ENCODE data around the gene NUDT8. TPM values are rescaled to one million over a fixed set of nuclear protein-coding genes. Genes with fewer than 3 reads are reported as not detected.
A peak's percentile ranks its signal among the peaks of the same experiment; 100 is the strongest.
"Not testable (repeated sequence)": the region's sequence is repeated elsewhere in the genome, so short reads cannot be mapped to it uniquely, and the experiment has no call there.

NUDT8 gene
- total and polyA plus RNA-seq, 3 experiments from 2014 or later, result 3.5 to 27.9 (median 26.2) TPM

DNA sequence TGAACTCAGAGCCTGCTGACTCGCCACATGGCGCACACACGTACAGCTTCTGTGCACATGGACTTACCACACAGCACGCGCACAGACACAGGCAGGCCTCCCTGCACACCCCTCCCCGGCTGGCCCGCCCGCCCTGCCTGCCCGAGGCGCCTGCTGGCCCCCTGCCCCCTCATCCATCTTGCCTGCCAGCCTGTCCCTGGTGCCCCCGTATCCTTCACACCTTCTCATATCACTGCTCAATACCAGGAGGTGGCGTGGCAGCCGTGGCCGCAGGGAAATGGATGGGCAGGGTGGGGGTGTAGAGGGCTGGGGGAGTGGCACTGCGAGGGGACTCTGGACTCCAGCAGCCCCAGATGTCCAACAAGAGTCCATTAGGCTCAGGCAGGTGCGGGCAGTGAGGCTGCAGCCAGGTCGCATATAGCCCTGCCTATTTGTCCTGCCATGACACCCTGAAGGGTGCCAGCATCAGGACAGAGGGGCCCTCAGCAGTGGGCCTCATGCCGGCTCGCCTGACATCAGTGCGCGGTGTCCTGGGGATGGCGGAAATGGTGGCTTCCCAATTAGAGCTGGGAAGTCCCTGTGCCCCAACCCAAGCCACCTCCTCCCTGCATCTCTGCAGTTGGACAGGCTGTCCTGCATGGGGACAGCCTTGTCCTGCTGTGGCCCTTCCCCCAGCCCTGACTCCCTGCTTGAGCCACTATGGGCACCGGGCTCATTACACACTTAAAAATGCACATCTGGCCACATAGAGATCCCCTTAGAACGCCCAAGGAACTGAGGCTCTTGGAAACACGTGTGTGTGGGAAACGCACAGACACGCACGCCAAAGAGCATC lies 11.8 kb upstream of the NUDT8 start:
- Histone ChIP-seq H3K27me3 (ENCODE audit: insufficient read depth, low read length, poor library complexity, severe bottlenecking) (no peaks in the 10 kb centered on the region), H3K36me3 (ENCODE audit: insufficient read depth, low read length) (no peaks in the 10 kb centered on the region), H3K27ac (ENCODE audit: low read depth, low read length) (no peak overlapping the region), H3K4me3 (ENCODE audit: low read length) (no peak overlapping the region), H3K9me3 (ENCODE audit: low read length) (no peaks in the 10 kb centered on the region), H3K4me1 (ENCODE audit: insufficient read depth, low read length) (peaks cover 7% of the 10 kb centered on the region)
- Mint-ChIP-seq H3K9me3 (no peaks in the 10 kb centered on the region), H3K4me1 (peaks cover 6 to 15% (median 6%) of the 10 kb centered on the region in 3 donors), H3K27me3 (no peaks in the 10 kb centered on the region), H3K36me3 (no peaks in the 10 kb centered on the region), H3K4me3 (no peak overlapping the region), H3K27ac (no peak overlapping the region)
- DNase-seq, result no peak
- ChIA-PET POLR2A (no interaction called here), CTCF (no interaction called here)

GRCh38 chr11:67640758-67641337 lies 11.1 kb upstream of the NUDT8 start:
- peaks cover 0 to 8% (median 0%) of the 10 kb centered on the region in 3 donors for H3K4me1 Mint-ChIP-seq
- no peak overlapping the region for H3K4me3 Mint-ChIP-seq
- DNase-seq, result no peak
- ChIA-PET POLR2A (interaction anchor here (0.7 kb wide), 1 partner anchor 798 kb away, joined by 3 read pairs; the partner anchor contains the start of gene RCE1), CTCF (interaction anchor here (2.5 kb wide), 2 partner anchors 10 to 19 kb away, joined by 6 to 11 read pairs; partner anchors contain the start of gene NUDT8)
- H3K27ac ChIP-seq (ENCODE audit: low read depth, low read length), result no peak overlapping the region
- H3K4me3 ChIP-seq (ENCODE audit: low read length), result no peak overlapping the region
- H3K9me3 ChIP-seq (ENCODE audit: low read length), result no peaks in the 10 kb centered on the region
- H3K36me3 ChIP-seq (ENCODE audit: insufficient read depth, low read length), result no peaks in the 10 kb centered on the region
- H3K9me3 Mint-ChIP-seq, result no peaks in the 10 kb centered on the region
- no peaks in the 10 kb centered on the region for H3K27me3 Mint-ChIP-seq
- H3K27me3 ChIP-seq (ENCODE audit: insufficient read depth, low read length, poor library complexity, severe bottlenecking), result no peaks in the 10 kb centered on the region
- H3K27ac Mint-ChIP-seq, result peak overlapping the region in 1 of 8 donors; percentile 82
- H3K4me1 ChIP-seq (ENCODE audit: insufficient read depth, low read length), result peaks cover under 1% of the 10 kb centered on the region
- no peaks in the 10 kb centered on the region for H3K36me3 Mint-ChIP-seq

- Mint-ChIP-seq H3K27me3 (no peaks in the 10 kb centered on the region), H3K4me3 (no peak overlapping the region), H3K36me3 (no peaks in the 10 kb centered on the region), H3K27ac (peak overlapping the region in 1 of 8 donors; percentile 82), H3K9me3 (no peaks in the 10 kb centered on the region), H3K4me1 (peaks cover 0 to 6% (median 0%) of the 10 kb centered on the region in 3 donors)
- no peaks in the 10 kb centered on the region for H3K9me3 ChIP-seq (ENCODE audit: low read length)
- ChIA-PET CTCF (interaction anchor here (1.5 to 2.5 kb wide), 3 partner anchors 8 to 19 kb away, joined by 6 to 11 read pairs (median 6); partner anchors contain the start of gene NUDT8), POLR2A (interaction anchor here (0.7 kb wide), 1 partner anchor 797 kb away, joined by 3 read pairs; the partner anchor contains the start of gene RCE1)
- H3K4me1 ChIP-seq (ENCODE audit: insufficient read depth, low read length), result no peaks in the 10 kb centered on the region
- no peak overlapping the region for H3K4me3 ChIP-seq (ENCODE audit: low read length)
- H3K36me3 ChIP-seq (ENCODE audit: insufficient read depth, low read length), result no peaks in the 10 kb centered on the region
- DNase-seq, result peak; percentile 29 to 72 (median 46)
- H3K27ac ChIP-seq (ENCODE audit: low read depth, low read length), result no peak overlapping the region
- H3K27me3 ChIP-seq (ENCODE audit: insufficient read depth, low read length, poor library complexity, severe bottlenecking), result no peaks in the 10 kb centered on the region
These were observed 10.5 kb upstream of the NUDT8 start for GRCh38 chr11:67640021-67640757.

- Histone ChIP-seq H3K4me1 (ENCODE audit: insufficient read depth, low read length) (no peaks in the 10 kb centered on the region), H3K27me3 (ENCODE audit: insufficient read depth, low read length, poor library complexity, severe bottlenecking) (no peaks in the 10 kb centered on the region), H3K9me3 (ENCODE audit: low read length) (no peaks in the 10 kb centered on the region), H3K27ac (ENCODE audit: low read depth, low read length) (no peak within 1 kb of the TSS), H3K4me3 (ENCODE audit: low read length) (no peak within 1 kb of the TSS), H3K36me3 (ENCODE audit: insufficient read depth, low read length) (no peaks in the 10 kb centered on the region)
- Mint-ChIP-seq H3K36me3 (no peaks in the 10 kb centered on the region), H3K4me1 (peaks cover 0 to 6% (median 0%) of the 10 kb centered on the region in 3 donors), H3K4me3 (no peak within 1 kb of the TSS), H3K9me3 (no peaks in the 10 kb centered on the region), H3K27me3 (no peaks in the 10 kb centered on the region), H3K27ac (peak within 1 kb of the TSS in 1 of 8 donors; percentile 82)
- ChIA-PET POLR2A (no interaction called here), CTCF (interaction anchor here (1.5 to 2.5 kb wide), 3 partner anchors 9 to 20 kb away, joined by 6 to 11 read pairs (median 6); partner anchors contain the start of gene NUDT8)
- no peak for DNase-seq
These were observed 9.7 kb upstream of the NUDT8 start, which contains the start of gene TBX10 for GRCh38 chr11:67639438-67639859. TSS of gene TBX10 (minus strand) at chr11:67639763. CDS start at chr11:67639472, 291 bp downstream.

DNA sequence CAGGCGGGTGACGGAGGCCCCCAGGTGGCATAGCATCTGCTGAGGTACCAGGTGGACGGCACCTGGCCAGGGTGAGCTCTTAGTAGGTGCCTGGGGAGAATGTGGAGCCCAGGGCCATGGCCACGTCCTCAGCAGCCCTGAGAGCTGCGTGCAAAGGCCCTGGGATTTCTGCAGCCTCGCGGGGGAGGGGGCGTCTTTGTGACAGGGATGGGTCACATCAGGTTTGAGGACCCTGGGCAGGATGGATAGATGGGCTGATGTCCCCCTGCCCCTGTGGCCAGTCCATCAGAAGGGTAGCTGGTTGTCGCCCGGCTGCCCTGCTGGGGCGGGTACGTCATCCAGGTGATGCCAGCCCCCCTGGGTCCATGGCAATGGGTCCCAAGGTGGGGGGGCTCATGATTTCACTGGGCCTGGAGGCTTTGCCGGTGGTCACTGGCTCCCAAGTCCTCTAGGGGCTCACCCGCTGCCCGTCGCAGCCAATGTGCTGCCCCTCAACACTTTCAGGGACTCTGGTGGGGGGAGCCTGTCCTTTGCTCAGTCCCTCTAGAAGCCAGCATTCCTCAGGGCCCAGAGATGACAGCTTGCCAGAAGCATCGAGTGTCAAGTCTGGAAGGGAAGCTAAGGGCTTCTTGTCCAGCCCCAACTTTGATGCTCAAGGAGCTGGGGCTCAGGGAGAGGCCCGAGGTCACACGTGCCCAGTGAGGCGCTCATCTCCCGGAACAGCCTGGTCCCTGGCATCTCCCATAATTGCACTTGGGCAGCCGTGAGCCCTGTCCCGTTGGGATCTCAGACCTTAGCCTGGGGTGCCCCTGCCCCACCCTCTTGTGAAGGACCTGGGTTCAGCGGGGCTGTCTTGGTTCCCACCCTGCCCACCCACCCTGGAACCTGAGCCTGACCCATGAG lies 9.0 kb upstream of the NUDT8 start:
- POLR2A ChIA-PET, result no interaction called here
- no peaks in the 10 kb centered on the region for H3K27me3 Mint-ChIP-seq

GRCh38 chr11:67637441-67637840 lies 7.7 kb upstream of the NUDT8 start:
- H3K4me1 ChIP-seq (ENCODE audit: insufficient read depth, low read length); H3K4me3 ChIP-seq (ENCODE audit: low read length); H3K27me3 ChIP-seq (ENCODE audit: insufficient read depth, low read length, poor library complexity, severe bottlenecking); H3K36me3 Mint-ChIP-seq; H3K27ac ChIP-seq (ENCODE audit: low read depth, low read length); DNase-seq; H3K4me3 Mint-ChIP-seq; H3K4me1 Mint-ChIP-seq; POLR2A ChIA-PET; H3K27me3 Mint-ChIP-seq; H3K9me3 Mint-ChIP-seq; H3K36me3 ChIP-seq (ENCODE audit: insufficient read depth, low read length); H3K9me3 ChIP-seq (ENCODE audit: low read length); H3K27ac Mint-ChIP-seq: not testable (repeated sequence)
- CTCF ChIA-PET, result interaction anchor here (1.3 to 1.5 kb wide), 2 partner anchors 9 to 20 kb away, joined by 3 read pairs; no protein-coding TSS in a partner anchor

More for the DNA sequence above, 9.0 kb upstream of the NUDT8 start:
- peaks cover 0 to 4% (median 0%) of the 10 kb centered on the region in 3 donors for H3K4me1 Mint-ChIP-seq
- Histone ChIP-seq H3K9me3 (ENCODE audit: low read length) (no peaks in the 10 kb centered on the region), H3K27me3 (ENCODE audit: insufficient read depth, low read length, poor library complexity, severe bottlenecking) (no peaks in the 10 kb centered on the region), H3K36me3 (ENCODE audit: insufficient read depth, low read length) (no peaks in the 10 kb centered on the region), H3K27ac (ENCODE audit: low read depth, low read length) (no peak overlapping the region), H3K4me1 (ENCODE audit: insufficient read depth, low read length) (no peaks in the 10 kb centered on the region), H3K4me3 (ENCODE audit: low read length) (no peak overlapping the region)
- H3K4me3 Mint-ChIP-seq, result no peak overlapping the region
- no peak for DNase-seq
- no peaks in the 10 kb centered on the region for H3K36me3 Mint-ChIP-seq
- CTCF ChIA-PET, result interaction anchor here (1.3 to 2.5 kb wide), 5 partner anchors 8 to 21 kb away, joined by 3 to 11 read pairs (median 6); partner anchors contain the start of gene NUDT8
- H3K9me3 Mint-ChIP-seq, result no peaks in the 10 kb centered on the region
- H3K27ac Mint-ChIP-seq, result peak overlapping the region in 1 of 8 donors; percentile 75

- ChIA-PET CTCF (interaction anchor here (1.3 kb wide), 1 partner anchor 9 kb away, joined by 3 read pairs; no protein-coding TSS in a partner anchor), POLR2A (no interaction called here)
- no peak overlapping the region for H3K4me3 ChIP-seq (ENCODE audit: low read length)
These were observed 7.2 kb upstream of the NUDT8 start for GRCh38 chr11:67636962-67637361.

More at GRCh38 chr11:67636962-67637361, 7.2 kb upstream of the NUDT8 start:
- no peak overlapping the region for H3K27ac ChIP-seq (ENCODE audit: low read depth, low read length)
- H3K9me3 Mint-ChIP-seq, result no peaks in the 10 kb centered on the region
- peaks cover 0 to 4% (median under 1%) of the 10 kb centered on the region in 3 donors for H3K4me1 Mint-ChIP-seq
- no peak overlapping the region for H3K4me3 Mint-ChIP-seq
- H3K27me3 ChIP-seq (ENCODE audit: insufficient read depth, low read length, poor library complexity, severe bottlenecking), result no peaks in the 10 kb centered on the region
- no peaks in the 10 kb centered on the region for H3K36me3 Mint-ChIP-seq
- H3K4me1 ChIP-seq (ENCODE audit: insufficient read depth, low read length), result no peaks in the 10 kb centered on the region
- no peaks in the 10 kb centered on the region for H3K36me3 ChIP-seq (ENCODE audit: insufficient read depth, low read length)
- no peaks in the 10 kb centered on the region for H3K27me3 Mint-ChIP-seq
- H3K27ac Mint-ChIP-seq, result peak overlapping the region in 1 of 8 donors; percentile 7
- no peak for DNase-seq
- no peaks in the 10 kb centered on the region for H3K9me3 ChIP-seq (ENCODE audit: low read length)
